ENCODE measurements around the gene MEIS1.

Gene MEIS1

GRCh38 chr2:66512626-66513025, 77.7 kb downstream of the MEIS1 start:
- no peak for DNase-seq

- no peak for DNase-seq
Observed at GRCh38 chr2:66515743-66516142, 80.8 kb downstream of the MEIS1 start.

- no peak for DNase-seq
Observed at GRCh38 chr2:66516499-66516898, 81.6 kb downstream of the MEIS1 start.

- DNase-seq: no peak
Observed at GRCh38 chr2:66517772-66518171, 82.8 kb downstream of the MEIS1 start.

GRCh38 chr2:66519264-66519843, 84.4 kb downstream of the MEIS1 start:
- DNase-seq: no peak

GRCh38 chr2:66521291-66521922, 86.5 kb downstream of the MEIS1 start:
- no peak for DNase-seq

- no peak for DNase-seq
Observed at GRCh38 chr2:66522611-66523376, 87.9 kb downstream of the MEIS1 start.

- DNase-seq: no peak
Observed at GRCh38 chr2:66523377-66523969, 88.5 kb downstream of the MEIS1 start.

GRCh38 chr2:66523990-66524389, 89.1 kb downstream of the MEIS1 start:
- no peak for DNase-seq

GRCh38 chr2:66525606-66526005, 90.7 kb downstream of the MEIS1 start:
- no peak for DNase-seq

GRCh38 chr2:66526180-66526579, 91.3 kb downstream of the MEIS1 start:
- no peak for DNase-seq

GRCh38 chr2:66528974-66529724, 94.2 kb downstream of the MEIS1 start:
- DNase-seq: no peak

GRCh38 chr2:66530651-66531050, 95.7 kb downstream of the MEIS1 start:
- DNase-seq: no peak

- no peak for DNase-seq
Observed at GRCh38 chr2:66531155-66531554, 96.2 kb downstream of the MEIS1 start.

GRCh38 chr2:66531567-66531966, 96.6 kb downstream of the MEIS1 start:
- DNase-seq: no peak

- DNase-seq: no peak
Observed at GRCh38 chr2:66532972-66533868, 98.3 kb downstream of the MEIS1 start.

- DNase-seq: no peak
Observed at GRCh38 chr2:66534461-66534860, 99.5 kb downstream of the MEIS1 start.

- DNase-seq: no peak
Observed at GRCh38 chr2:66535574-66536289, 100.8 kb downstream of the MEIS1 start.

GRCh38 chr2:66536290-66536673, 101.4 kb downstream of the MEIS1 start:
- DNase-seq: no peak

GRCh38 chr2:66536997-66537396, 102.1 kb downstream of the MEIS1 start:
- DNase-seq: no peak

- no peak for DNase-seq
Observed at GRCh38 chr2:66538291-66538690, 103.4 kb downstream of the MEIS1 start.
